GM12801 (cell line): Measurements from ENCODE around the gene ACO2.

Experiments
- CTCF ChIP-seq: IDR thresholded peaks from one replicate; pipeline ENCODE4 v1.5.1; 2011; ENCODE audit warnings: control low read depth; ENCODE audit not compliant: insufficient read length; ENCODE audit errors: extremely low read depth

ACO2 gene

GRCh38 chr22:41517172-41518047, 48.5 kb downstream of the ACO2 start:
- no peak for TF ChIP-seq CTCF

GRCh38 chr22:41518048-41518347, 49.1 kb downstream of the ACO2 start:
- no peak for TF ChIP-seq CTCF

- TF ChIP-seq CTCF = no peak
These were observed 52.2 kb downstream of the ACO2 start for GRCh38 chr22:41521126-41521525.

DNA sequence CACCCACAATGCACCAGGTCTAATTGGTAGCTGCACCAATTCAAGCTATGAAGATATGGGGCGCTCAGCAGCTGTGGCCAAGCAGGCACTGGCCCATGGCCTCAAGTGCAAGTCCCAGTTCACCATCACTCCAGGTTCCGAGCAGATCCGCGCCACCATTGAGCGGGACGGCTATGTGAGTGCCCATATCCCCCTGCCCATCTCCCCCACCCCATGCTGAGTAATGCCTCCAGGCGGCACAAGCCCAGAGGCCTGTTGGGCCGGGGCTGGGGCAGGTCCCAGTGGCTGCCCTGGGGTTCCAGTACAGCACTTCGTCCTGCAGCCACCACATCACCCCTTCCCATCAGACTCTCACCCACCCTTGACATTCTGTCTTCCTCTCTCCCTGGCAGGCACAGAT, 53.9 kb downstream of the ACO2 start:
- no peak for TF ChIP-seq CTCF

DNA sequence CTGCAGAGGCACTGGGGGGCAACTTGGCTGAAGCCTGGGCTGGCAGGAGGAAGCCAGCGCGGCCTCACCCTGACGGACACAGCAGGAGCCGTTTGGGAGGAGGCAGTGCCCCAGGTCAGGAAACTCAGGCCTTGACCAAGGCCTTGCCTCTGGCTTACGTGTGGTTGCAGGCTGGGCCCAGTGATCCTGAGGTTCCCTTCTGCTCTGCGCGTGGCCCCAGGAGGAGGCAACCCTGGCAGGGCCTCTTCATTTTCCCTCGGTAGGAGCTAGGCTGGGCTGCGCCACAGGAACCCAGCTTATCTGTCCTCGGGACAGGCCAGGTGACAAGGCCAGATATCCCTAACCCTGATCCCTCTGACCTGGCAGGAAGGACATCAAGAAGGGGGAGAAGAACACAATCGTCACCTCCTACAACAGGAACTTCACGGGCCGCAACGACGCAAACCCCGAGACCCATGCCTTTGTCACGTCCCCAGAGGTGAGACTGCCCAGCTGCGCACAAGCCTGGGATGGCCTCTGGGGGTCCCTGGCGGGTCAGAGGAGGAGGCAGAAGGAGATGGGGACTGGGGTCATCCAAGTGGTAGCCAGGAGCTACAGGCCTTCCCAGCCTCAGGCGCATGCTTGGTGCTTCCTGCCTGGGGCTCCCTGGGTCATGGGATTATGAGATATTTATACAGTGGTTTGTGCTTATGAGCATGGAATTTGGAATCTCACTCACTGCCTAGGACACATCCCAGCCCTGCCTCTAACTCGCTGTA, 54.7 kb downstream of the ACO2 start:
- no peak for TF ChIP-seq CTCF

GRCh38 chr22:41524251-41524661, 55.3 kb downstream of the ACO2 start:
- no peak for TF ChIP-seq CTCF

- TF ChIP-seq CTCF = no peak
These were observed 56.0 kb downstream of the ACO2 start for GRCh38 chr22:41524809-41525449.
